Panc1 (cell line): Measurements from ENCODE around the gene L2HGDH. TPM values are rescaled to one million over a fixed set of nuclear protein-coding genes. Genes with fewer than 3 reads are reported as not detected.

Experiments
- ATAC-seq: fragments of 200-7000 bp; cut with Tn5 transposase; 2 replicates; pipeline ENCODE4 v1.9.1; 2020; ENCODE audit warnings: mild to moderate bottlenecking, moderate library complexity
- BruUV-seq: library from RNA; stranded (reverse); fragments of 400-500 nt; replicated peaks from 2 replicates; lab custom pipeline; 2021; lab: Mats Ljungman, UMichigan
- CTCF ChIA-PET: fragments of 300-600 bp; sonication (Branson Sonifier 250); formaldehyde crosslinking; loops from one replicate; lab custom pipeline; 2022; ENCODE audit warnings: antibody characterized with exemption; lab: Charles Lee
- POLR2A ChIA-PET: fragments of 300-600 bp; sonication (Branson Sonifier 250); formaldehyde crosslinking; loops from one replicate; lab custom pipeline; 2022; ENCODE audit warnings: antibody characterized with exemption; lab: Charles Lee
- DNase-seq: peaks from one replicate; pipeline ENCODE4 v3.0.0-alpha.2; 2010; ENCODE audit warnings: low read depth, low spot score
- H3K27ac ChIP-seq: 2 replicates; pipeline ENCODE4 v1.5.1; 2011; ENCODE audit warnings: mild to moderate bottlenecking, low read length, inconsistent platforms
- H3K27me3 ChIP-seq: fragments of 200-500 bp; sonication (Bioruptor generic); 2 replicates; pipeline ENCODE4 v1.6.0; 2014; ENCODE audit warnings: low read length, inconsistent platforms; ENCODE audit not compliant: control insufficient read depth, insufficient read depth
- H3K36me3 ChIP-seq: fragments of 200-500 bp; sonication (Bioruptor generic); 2 replicates; pipeline ENCODE4 v1.5.1; 2014; ENCODE audit warnings: inconsistent platforms, mild to moderate bottlenecking, low read length, moderate library complexity; ENCODE audit not compliant: control insufficient read depth, insufficient read depth
- H3K4me1 ChIP-seq: 2 replicates; pipeline ENCODE4 v1.5.1; 2011; ENCODE audit warnings: inconsistent platforms, mild to moderate bottlenecking, low read length, moderate library complexity; ENCODE audit not compliant: control insufficient read depth, insufficient read depth
- H3K4me3 ChIP-seq, 2 experiments: 2 replicates each; pipeline ENCODE4 v1.5.1; 2011 to 2012; ENCODE audit warnings: low read depth in 2 of 2, low read length in 2 of 2, mild to moderate bottlenecking in 2 of 2, inconsistent platforms in 1 of 2, moderate library complexity in 1 of 2
- H3K9me3 ChIP-seq: fragments of 200-500 bp; sonication (Bioruptor generic); 2 replicates; pipeline ENCODE4 v1.5.1; 2014; ENCODE audit warnings: low read depth, mild to moderate bottlenecking, inconsistent platforms, low read length, moderate library complexity; ENCODE audit not compliant: control insufficient read depth, insufficient read depth
- POLR2AphosphoS5 ChIP-seq: IDR thresholded peaks from 2 replicates; pipeline ENCODE4 v1.6.1; 2012; ENCODE audit warnings: mild to moderate bottlenecking, low read depth, low read length, moderate library complexity
- SIN3A ChIP-seq: IDR thresholded peaks from 2 replicates; pipeline ENCODE4 v1.6.1; 2012; ENCODE audit warnings: low read depth, mild to moderate bottlenecking, low read length, moderate library complexity, borderline replicate concordance; ENCODE audit not compliant: insufficient read depth
- TCF7L2 ChIP-seq: IDR thresholded peaks from 2 replicates; pipeline ENCODE4 v1.6.1; 2011; ENCODE audit warnings: mild to moderate bottlenecking, low read depth, low read length, inconsistent platforms
- in situ Hi-C: cut with HindIII; loops from 2 replicates; pipeline ENCODE4 v1.10.0; 2016; ENCODE audit warnings: low sequenced_read_pairs, low pct_unique_long_range_greater_than_20kb
- intact Hi-C: fragments of 100-400 bp; cut with micrococcal nuclease; formaldehyde crosslinking; loops from one replicate; pipeline ENCODE4 v1.10.0; 2022; ENCODE audit not compliant: unreplicated experiment
- total RNA-seq: library from RNA; stranded (reverse); gene quantifications from one replicate; pipeline ENCODE4 v1.2.1, GENCODE V29; 2021; ENCODE audit not compliant: unreplicated experiment
- TF ChIP-seq, protein P1 (sequence below): fragments of 450-650 bp; IDR thresholded peaks from 2 replicates; pipeline ENCODE4 v1.5.1; 2017; ENCODE audit warnings: mild to moderate bottlenecking
- TF ChIP-seq, protein P2 (sequence below), 2 experiments: IDR thresholded peaks; 2 replicates each; pipeline ENCODE4 v1.6.1; 2011 to 2012; ENCODE audit warnings: low read depth in 2 of 2, control low read depth in 1 of 2, low read length in 1 of 2, mild to moderate bottlenecking in 1 of 2, moderate library complexity in 1 of 2; ENCODE audit not compliant: insufficient read depth in 1 of 2

The L2HGDH gene
- total RNA-seq, 1 experiment from 2014 or later, result 15.0 TPM

DNA sequence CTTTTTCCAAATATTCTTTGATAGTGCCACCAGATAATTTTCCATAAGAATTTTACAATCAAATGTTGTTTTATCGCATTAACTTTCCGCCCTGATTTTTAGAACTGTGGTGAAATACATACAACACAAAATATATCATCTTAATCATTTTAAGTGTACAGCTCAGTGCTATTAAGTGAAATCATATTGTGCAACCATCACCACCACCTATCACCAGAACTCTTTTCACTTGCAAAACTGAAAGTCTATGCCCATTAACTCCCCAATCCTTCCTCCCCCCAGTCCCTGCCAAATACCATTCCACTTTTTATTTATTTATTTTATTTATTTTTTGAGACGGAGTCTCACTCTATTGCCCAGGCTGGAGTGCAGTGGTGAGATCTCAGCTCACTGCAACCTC is 48.1 kb upstream of the L2HGDH start:
- in situ Hi-C loops (no loop called here), intact Hi-C loops (no loop called here)
- no peak for DNase-seq
- Histone ChIP-seq H3K36me3 (no peaks in the 10 kb centered on the region), H3K9me3 (no peaks in the 10 kb centered on the region), H3K4me3 (no peak overlapping the region), H3K4me1 (no peaks in the 10 kb centered on the region), H3K27ac (no peak overlapping the region), H3K27me3 (no peaks in the 10 kb centered on the region)
- ChIA-PET CTCF (interaction anchor here (0.6 kb wide), 1 partner anchor 515 kb away, joined by 3 read pairs; no protein-coding TSS in a partner anchor), POLR2A (no interaction called here)
- BruUV-seq, result no TSS peak
- TF ChIP-seq, protein P1, sequence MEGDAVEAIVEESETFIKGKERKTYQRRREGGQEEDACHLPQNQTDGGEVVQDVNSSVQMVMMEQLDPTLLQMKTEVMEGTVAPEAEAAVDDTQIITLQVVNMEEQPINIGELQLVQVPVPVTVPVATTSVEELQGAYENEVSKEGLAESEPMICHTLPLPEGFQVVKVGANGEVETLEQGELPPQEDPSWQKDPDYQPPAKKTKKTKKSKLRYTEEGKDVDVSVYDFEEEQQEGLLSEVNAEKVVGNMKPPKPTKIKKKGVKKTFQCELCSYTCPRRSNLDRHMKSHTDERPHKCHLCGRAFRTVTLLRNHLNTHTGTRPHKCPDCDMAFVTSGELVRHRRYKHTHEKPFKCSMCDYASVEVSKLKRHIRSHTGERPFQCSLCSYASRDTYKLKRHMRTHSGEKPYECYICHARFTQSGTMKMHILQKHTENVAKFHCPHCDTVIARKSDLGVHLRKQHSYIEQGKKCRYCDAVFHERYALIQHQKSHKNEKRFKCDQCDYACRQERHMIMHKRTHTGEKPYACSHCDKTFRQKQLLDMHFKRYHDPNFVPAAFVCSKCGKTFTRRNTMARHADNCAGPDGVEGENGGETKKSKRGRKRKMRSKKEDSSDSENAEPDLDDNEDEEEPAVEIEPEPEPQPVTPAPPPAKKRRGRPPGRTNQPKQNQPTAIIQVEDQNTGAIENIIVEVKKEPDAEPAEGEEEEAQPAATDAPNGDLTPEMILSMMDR, result no peak
- TF ChIP-seq TCF7L2 (no peak), SIN3A (no peak), POLR2AphosphoS5 (no peak)
- TF ChIP-seq, protein P2, sequence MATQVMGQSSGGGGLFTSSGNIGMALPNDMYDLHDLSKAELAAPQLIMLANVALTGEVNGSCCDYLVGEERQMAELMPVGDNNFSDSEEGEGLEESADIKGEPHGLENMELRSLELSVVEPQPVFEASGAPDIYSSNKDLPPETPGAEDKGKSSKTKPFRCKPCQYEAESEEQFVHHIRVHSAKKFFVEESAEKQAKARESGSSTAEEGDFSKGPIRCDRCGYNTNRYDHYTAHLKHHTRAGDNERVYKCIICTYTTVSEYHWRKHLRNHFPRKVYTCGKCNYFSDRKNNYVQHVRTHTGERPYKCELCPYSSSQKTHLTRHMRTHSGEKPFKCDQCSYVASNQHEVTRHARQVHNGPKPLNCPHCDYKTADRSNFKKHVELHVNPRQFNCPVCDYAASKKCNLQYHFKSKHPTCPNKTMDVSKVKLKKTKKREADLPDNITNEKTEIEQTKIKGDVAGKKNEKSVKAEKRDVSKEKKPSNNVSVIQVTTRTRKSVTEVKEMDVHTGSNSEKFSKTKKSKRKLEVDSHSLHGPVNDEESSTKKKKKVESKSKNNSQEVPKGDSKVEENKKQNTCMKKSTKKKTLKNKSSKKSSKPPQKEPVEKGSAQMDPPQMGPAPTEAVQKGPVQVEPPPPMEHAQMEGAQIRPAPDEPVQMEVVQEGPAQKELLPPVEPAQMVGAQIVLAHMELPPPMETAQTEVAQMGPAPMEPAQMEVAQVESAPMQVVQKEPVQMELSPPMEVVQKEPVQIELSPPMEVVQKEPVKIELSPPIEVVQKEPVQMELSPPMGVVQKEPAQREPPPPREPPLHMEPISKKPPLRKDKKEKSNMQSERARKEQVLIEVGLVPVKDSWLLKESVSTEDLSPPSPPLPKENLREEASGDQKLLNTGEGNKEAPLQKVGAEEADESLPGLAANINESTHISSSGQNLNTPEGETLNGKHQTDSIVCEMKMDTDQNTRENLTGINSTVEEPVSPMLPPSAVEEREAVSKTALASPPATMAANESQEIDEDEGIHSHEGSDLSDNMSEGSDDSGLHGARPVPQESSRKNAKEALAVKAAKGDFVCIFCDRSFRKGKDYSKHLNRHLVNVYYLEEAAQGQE (IDR thresholded peaks at IDR 0.05; ENCODE audit: insufficient read depth in 1 of 2, low read depth in 2 of 2, low read length in 1 of 2), result no peak
- ATAC-seq, result no peak

DNA sequence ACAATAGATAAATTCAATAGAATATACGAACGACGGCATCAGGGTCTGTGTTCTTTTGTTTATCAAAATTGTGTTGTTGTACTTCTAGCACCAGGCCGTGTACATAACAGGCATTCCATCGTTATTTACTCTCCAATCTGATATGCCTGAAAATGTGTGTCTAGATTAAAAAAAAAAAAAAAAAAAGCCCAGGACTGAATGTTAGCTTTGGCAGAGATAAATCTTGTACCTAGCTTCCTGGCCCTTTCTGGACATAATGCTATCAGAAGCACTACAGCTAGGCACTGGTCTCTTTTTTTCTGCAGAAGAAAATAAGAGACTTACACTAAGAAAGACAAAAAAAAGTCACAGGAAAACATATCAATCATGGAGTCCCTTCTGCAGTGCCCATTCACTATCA is 47.6 kb upstream of the L2HGDH start:
- Histone ChIP-seq H3K27ac (no peak overlapping the region), H3K4me3 (no peak overlapping the region), H3K4me1 (no peaks in the 10 kb centered on the region), H3K27me3 (no peaks in the 10 kb centered on the region), H3K9me3 (no peaks in the 10 kb centered on the region), H3K36me3 (no peaks in the 10 kb centered on the region)
- CTCF ChIA-PET, result interaction anchor here (0.6 kb wide), 1 partner anchor 515 kb away, joined by 3 read pairs; no protein-coding TSS in a partner anchor
- intact Hi-C loops, result no loop called here
- ATAC-seq, result no peak
- POLR2A ChIA-PET, result no interaction called here
- in situ Hi-C loops, result no loop called here
- no peak for DNase-seq
- TF ChIP-seq POLR2AphosphoS5 (no peak), SIN3A (no peak), TCF7L2 (no peak)
- TF ChIP-seq, protein P1, result no peak
- TF ChIP-seq, protein P2 (IDR thresholded peaks at IDR 0.05; ENCODE audit: insufficient read depth in 1 of 2, low read depth in 2 of 2, low read length in 1 of 2), result no peak
- BruUV-seq, result no TSS peak
